Right kidney (tissue), 9 donors: ENCODE results near the gene NSG2.
"Not testable (repeated sequence)": the region's sequence is repeated elsewhere in the genome, so short reads cannot be mapped to it uniquely, and the experiment has no call there.

Experiments
- DNase-seq: peaks from one replicate; pipeline ENCODE4 v3.0.0-alpha.2; 2016
- long read RNA-seq, 8 donors: transcript quantifications; one replicate each; lab custom pipeline, GENCODE V29; 2026

Gene NSG2
- long read RNA-seq, donor 1 = 0 reads
- long read RNA-seq, donor 2 = 0 reads
- long read RNA-seq, donor 3 = 0 reads
- long read RNA-seq, donor 4 = 0 reads
- long read RNA-seq, donor 5 = 0 reads
- long read RNA-seq, donor 6 = 0 reads
- long read RNA-seq, donor 7 = 0 reads
- long read RNA-seq, donor 8 = 0 reads

GRCh38 chr5:174045470-174046025 lies at the start of gene NSG2:
TSS of gene NSG2 (plus strand) at chr5:174045706. CDS start at chr5:174046756, 1,050 bp downstream.
- peak; percentile 65 for DNase-seq

GRCh38 chr5:173997331-173997730 lies 48.2 kb upstream of the NSG2 start:
- no peak for DNase-seq

- no peak for DNase-seq
Measured at GRCh38 chr5:173998531-173998930, 47.0 kb upstream of the NSG2 start.

GRCh38 chr5:174000076-174000475 lies 45.4 kb upstream of the NSG2 start:
- DNase-seq = no peak

- no peak for DNase-seq
Measured at GRCh38 chr5:174003795-174004194, 41.7 kb upstream of the NSG2 start.

GRCh38 chr5:174008922-174009321 lies 36.6 kb upstream of the NSG2 start:
- DNase-seq = no peak

- DNase-seq = no peak
Measured at GRCh38 chr5:174010365-174010764, 35.1 kb upstream of the NSG2 start.

- DNase-seq = no peak
Measured at GRCh38 chr5:174011441-174011840, 34.1 kb upstream of the NSG2 start.

GRCh38 chr5:174020069-174020927 lies 25.2 kb upstream of the NSG2 start:
- not testable (repeated sequence) for DNase-seq

- DNase-seq = no peak
Measured at GRCh38 chr5:174020928-174021304, 24.6 kb upstream of the NSG2 start.

GRCh38 chr5:174022384-174023095 lies 23.0 kb upstream of the NSG2 start:
- DNase-seq = no peak

GRCh38 chr5:174030286-174030685 lies 15.2 kb upstream of the NSG2 start:
- no peak for DNase-seq

- DNase-seq = no peak
Measured at GRCh38 chr5:174044466-174045254, 846 bp upstream of the NSG2 start.

- DNase-seq = no peak
Measured at GRCh38 chr5:174046558-174046957, 1.1 kb downstream of the NSG2 start.

GRCh38 chr5:174047472-174048099 lies 2.1 kb downstream of the NSG2 start:
- no peak for DNase-seq

GRCh38 chr5:174052636-174053035 lies 7.1 kb downstream of the NSG2 start:
- DNase-seq = no peak

GRCh38 chr5:174053905-174054304 lies 8.4 kb downstream of the NSG2 start:
- no peak for DNase-seq

- DNase-seq = no peak
Measured at GRCh38 chr5:174056064-174056847, 10.8 kb downstream of the NSG2 start.

GRCh38 chr5:174057206-174057605 lies 11.7 kb downstream of the NSG2 start:
- DNase-seq = no peak

GRCh38 chr5:174058433-174059122 lies 13.1 kb downstream of the NSG2 start:
- DNase-seq = no peak
